Mesodermal cell (in vitro differentiated cells): Measurements from ENCODE around the gene RNF112.

Source experiments
- H3K27ac ChIP-seq: 2 replicates; pipeline ENCODE4 v1.7.0; 2013; ENCODE audit warnings: mild to moderate bottlenecking, low read depth, low read length, moderate library complexity; ENCODE audit not compliant: severe bottlenecking
- H3K36me3 ChIP-seq: 2 replicates; pipeline ENCODE4 v1.7.1; 2013; ENCODE audit warnings: mild to moderate bottlenecking, low read length, moderate library complexity; ENCODE audit not compliant: control insufficient read depth, insufficient read depth
- H3K4me1 ChIP-seq: one replicate; pipeline ENCODE4 v1.7.1; 2013; ENCODE audit warnings: mild to moderate bottlenecking, low read length; ENCODE audit not compliant: insufficient read depth, control insufficient read depth, poor library complexity, severe bottlenecking
- H3K4me3 ChIP-seq: 2 replicates; pipeline ENCODE4 v1.7.0; 2013; ENCODE audit warnings: low read length, control low read depth, mild to moderate bottlenecking; ENCODE audit not compliant: insufficient read depth, poor library complexity, severe bottlenecking; ENCODE audit errors: extremely low read depth
- H3K9me3 ChIP-seq: 2 replicates; pipeline ENCODE4 v1.7.1; 2013; ENCODE audit warnings: mild to moderate bottlenecking, low read length, moderate library complexity; ENCODE audit not compliant: control insufficient read depth
- WGBS, 2 experiments: methylation state at CpG; one replicate each; pipeline ENCODE4 v1.1.5; 2013; ENCODE audit warnings: missing lambda C conversion rate in 2 of 2; ENCODE audit not compliant: insufficient coverage in 2 of 2; 5-methylcytosine and 5-hydroxymethylcytosine counted together

Gene RNF112

DNA sequence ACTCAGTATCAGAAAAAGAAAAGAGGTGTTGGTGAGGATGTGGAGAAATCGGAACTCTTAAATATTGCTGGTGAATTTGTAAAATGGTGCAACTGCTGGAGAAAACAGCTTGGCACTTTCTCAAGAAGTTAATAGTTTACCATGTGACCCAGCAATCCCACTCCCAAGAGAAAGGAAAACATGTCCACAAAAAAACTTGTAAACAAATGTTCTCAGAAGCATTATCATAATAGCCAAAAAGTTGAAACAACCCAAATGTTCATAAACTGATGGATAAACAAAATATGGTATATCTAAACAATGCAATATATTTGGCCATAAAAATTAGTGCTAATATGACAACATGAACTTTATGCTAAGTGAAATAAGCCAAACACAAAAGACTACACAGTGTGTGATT, 35.3 kb upstream of the RNF112 start:
- Histone ChIP-seq H3K36me3 (peaks cover 15% of the 10 kb centered on the region), H3K27ac (no peak overlapping the region)
- whole genome bisulfite sequencing, 2 experiments, result 83% methylated on average over 1 of the region's 1 CpG; no CpG with 5 or more reads in 1 of the 2 experiments

DNA sequence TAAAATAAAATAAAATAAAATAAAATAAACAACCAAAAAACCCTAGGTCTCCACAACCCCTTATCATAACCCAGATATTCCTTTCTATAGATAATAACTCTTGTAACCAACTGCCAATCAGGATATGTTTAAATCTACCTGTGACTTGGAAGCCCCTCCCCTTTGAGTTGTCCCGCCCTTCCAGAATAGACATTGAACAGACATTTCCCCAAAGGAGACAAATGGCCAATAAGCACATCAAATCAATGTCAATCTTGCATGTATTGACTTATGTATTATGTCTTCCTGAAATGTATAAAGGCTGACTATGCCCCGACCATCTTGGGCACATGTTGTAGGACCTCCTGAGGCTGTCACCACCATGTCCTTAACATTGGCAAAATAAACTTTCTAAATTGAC, 34.2 kb upstream of the RNF112 start:
- WGBS, 2 experiments, result 83% methylated on average over 1 of the region's 2 CpGs; no CpG with 5 or more reads in 1 of the 2 experiments
- Histone ChIP-seq H3K27ac (peak overlapping the region; percentile 95), H3K9me3 (no peaks in the 10 kb centered on the region), H3K36me3 (peaks cover 26% of the 10 kb centered on the region), H3K4me3 (peak overlapping the region; percentile 88), H3K4me1 (peaks cover 4% of the 10 kb centered on the region)

More for the DNA sequence above, 35.3 kb upstream of the RNF112 start:
- no peaks in the 10 kb centered on the region for H3K9me3 ChIP-seq
- H3K4me3 ChIP-seq, result no peak overlapping the region
- H3K4me1 ChIP-seq, result peaks cover 4% of the 10 kb centered on the region

DNA sequence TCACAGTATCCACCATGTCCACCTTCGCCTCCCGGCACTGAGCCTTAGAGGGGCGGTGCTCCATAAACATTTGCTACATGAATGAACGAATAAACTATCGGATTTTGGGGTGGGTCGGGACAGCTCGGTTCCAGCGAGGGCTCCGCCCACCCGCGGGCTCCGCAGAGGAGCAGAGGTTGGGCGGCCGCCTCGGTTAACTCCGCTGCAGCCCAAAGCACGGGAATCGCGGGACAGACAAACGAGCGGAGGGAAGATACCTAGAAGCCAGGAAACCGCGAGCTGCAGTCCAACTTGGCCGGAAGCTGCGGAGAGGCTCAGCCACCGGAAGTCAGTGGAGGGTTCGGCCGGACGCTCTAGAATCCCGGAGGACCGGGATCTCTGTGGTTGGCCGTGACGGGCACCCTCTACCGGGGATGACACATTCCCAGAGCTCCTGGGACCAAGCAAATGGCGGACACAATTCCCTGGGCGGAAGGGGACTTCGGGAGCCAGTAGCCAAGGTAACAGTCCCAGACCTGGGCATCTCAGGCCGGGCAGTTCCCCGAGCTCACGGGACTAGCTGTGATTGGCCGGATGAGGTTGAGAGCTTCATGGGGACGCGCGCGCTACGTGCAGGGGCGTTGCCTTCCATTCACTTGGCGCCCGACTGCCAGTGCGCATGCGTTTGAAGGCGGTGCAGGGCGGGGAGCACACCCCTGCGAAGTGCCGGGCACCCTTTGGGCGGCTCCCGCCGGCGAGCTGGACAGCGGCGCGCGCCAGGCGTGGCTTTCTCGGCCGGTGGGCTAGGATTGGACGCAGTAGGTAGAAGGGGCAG, 33.2 kb upstream of the RNF112 start:
- Histone ChIP-seq H3K4me1 (peaks cover 4% of the 10 kb centered on the region), H3K9me3 (no peaks in the 10 kb centered on the region), H3K4me3 (peak overlapping the region; percentile 88), H3K36me3 (peaks cover 36% of the 10 kb centered on the region), H3K27ac (peak overlapping the region; percentile 95)
- WGBS, 2 experiments, result 0% methylated on average over 66 of the region's 67 CpGs

DNA sequence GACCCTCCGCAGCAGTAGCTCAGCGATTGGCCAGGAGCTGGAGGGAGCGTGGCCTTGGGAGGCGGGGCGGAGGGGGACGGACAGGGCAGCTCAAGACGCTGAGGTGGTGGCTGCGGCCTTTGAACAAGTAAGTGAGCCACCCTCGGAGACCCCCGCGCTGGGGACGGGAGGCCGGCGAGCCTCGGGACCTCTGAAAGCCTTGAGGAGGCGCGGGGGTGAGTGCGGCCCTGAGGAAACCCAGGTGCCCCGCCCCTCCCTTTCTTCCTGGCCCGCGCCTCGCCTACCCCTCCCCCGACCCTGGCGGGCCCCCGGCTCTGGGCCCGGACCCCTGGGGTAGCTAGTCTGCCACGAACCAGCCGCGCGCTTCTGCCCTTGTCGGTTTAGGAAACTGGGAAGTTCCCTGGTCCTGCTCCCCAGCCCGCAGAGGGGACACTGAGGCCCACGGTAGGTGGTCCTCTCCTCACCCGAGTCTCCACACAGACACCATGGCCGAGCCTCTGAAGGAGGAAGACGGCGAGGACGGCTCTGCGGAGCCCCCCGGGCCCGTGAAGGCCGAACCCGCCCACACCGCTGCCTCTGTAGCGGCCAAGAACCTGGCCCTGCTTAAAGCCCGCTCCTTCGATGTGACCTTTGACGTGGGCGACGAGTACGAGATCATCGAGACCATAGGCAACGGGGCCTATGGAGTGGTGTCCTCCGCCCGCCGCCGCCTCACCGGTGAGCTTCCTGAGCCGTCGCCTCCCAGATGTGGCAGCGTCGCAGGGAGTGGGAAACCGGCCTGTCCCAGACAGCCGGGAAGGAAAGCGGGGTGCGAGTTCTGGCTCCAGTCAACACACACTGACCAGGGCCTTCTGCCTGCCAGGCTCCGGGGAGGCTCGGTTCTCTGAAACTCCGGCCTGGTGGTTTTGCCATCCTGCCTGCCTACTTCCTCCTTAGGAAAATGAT, 32.3 kb upstream of the RNF112 start, which contains the start of gene MAPK7:
Gene MAPK7, plus strand, starts transcription at position 83 of the 945 bp plus-strand sequence. Its CDS starts 403 bp downstream, at position 486.
- Histone ChIP-seq H3K4me3 (peak within 1 kb of the TSS; percentile 88), H3K36me3 (peaks cover 45% of the 10 kb centered on the region), H3K4me1 (peaks cover 4% of the 10 kb centered on the region), H3K9me3 (no peaks in the 10 kb centered on the region), H3K27ac (peak within 1 kb of the TSS; percentile 95)
- 7% methylated on average over 59 of the region's 69 CpGs for WGBS, 2 experiments

DNA sequence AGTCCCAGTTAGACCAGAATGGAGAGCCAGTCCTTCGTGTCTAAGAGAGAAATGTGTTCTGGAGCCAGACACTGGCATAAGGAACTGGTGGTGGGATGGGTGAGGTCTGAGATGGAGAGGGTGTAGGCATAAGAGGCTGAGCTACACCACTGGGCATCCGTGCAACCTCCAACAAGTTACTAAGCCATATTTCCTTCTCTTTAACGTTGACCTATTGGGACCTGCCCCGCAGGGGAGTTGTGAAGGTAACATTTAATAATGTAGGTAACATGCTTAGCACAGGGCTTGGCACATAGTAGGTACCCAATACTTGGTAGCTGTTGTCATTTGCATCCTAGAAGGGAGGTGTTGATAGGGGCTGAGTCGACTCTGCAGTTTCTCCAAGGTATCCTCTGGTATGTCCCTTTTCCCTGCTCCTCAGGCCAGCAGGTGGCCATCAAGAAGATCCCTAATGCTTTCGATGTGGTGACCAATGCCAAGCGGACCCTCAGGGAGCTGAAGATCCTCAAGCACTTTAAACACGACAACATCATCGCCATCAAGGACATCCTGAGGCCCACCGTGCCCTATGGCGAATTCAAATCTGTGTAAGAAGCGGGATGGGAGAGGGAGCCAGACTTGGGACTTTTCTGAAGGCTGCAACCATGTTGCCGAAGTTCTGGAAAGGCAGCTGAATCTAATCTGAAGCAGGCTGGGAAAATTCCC, 31.5 kb upstream of the RNF112 start:
- H3K36me3 ChIP-seq, result peaks cover 53% of the 10 kb centered on the region
- peak overlapping the region; percentile 88 for H3K4me3 ChIP-seq
- no peak overlapping the region for H3K27ac ChIP-seq
- peaks cover 4% of the 10 kb centered on the region for H3K4me1 ChIP-seq
- WGBS, 2 experiments, result 87 to 98% methylated on average over 10 to 12 of the region's 13 CpGs
- H3K9me3 ChIP-seq, result no peaks in the 10 kb centered on the region

DNA sequence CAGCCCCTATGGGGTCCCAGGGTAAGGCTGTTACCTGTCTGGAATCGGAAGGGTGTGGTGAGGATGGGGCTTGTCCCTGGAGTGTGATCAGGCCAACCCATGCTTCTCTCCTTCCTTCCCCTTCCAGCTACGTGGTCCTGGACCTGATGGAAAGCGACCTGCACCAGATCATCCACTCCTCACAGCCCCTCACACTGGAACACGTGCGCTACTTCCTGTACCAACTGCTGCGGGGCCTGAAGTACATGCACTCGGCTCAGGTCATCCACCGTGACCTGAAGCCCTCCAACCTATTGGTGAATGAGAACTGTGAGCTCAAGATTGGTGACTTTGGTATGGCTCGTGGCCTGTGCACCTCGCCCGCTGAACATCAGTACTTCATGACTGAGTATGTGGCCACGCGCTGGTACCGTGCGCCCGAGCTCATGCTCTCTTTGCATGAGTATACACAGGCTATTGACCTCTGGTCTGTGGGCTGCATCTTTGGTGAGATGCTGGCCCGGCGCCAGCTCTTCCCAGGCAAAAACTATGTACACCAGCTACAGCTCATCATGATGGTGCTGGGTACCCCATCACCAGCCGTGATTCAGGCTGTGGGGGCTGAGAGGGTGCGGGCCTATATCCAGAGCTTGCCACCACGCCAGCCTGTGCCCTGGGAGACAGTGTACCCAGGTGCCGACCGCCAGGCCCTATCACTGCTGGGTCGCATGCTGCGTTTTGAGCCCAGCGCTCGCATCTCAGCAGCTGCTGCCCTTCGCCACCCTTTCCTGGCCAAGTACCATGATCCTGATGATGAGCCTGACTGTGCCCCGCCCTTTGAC, 30.3 kb upstream of the RNF112 start:
- 95 to 96% methylated on average over 27 to 29 of the region's 29 CpGs for WGBS, 2 experiments
- Histone ChIP-seq H3K9me3 (no peaks in the 10 kb centered on the region), H3K4me3 (no peak overlapping the region), H3K4me1 (peaks cover 4% of the 10 kb centered on the region), H3K36me3 (peaks cover 63% of the 10 kb centered on the region), H3K27ac (no peak overlapping the region)

DNA sequence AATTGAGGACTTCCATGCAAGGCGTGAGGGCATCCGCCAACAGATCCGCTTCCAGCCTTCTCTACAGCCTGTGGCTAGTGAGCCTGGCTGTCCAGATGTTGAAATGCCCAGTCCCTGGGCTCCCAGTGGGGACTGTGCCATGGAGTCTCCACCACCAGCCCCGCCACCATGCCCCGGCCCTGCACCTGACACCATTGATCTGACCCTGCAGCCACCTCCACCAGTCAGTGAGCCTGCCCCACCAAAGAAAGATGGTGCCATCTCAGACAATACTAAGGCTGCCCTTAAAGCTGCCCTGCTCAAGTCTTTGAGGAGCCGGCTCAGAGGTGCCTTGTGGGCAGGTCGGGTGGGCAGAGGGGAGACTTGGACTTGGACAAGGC, 29.7 kb upstream of the RNF112 start:
- Histone ChIP-seq H3K4me3 (no peak overlapping the region), H3K27ac (no peak overlapping the region), H3K36me3 (peaks cover 67% of the 10 kb centered on the region), H3K9me3 (no peaks in the 10 kb centered on the region), H3K4me1 (peaks cover 5% of the 10 kb centered on the region)
- WGBS, 2 experiments, result 95 to 97% methylated on average over 5 to 7 of the region's 7 CpGs

DNA sequence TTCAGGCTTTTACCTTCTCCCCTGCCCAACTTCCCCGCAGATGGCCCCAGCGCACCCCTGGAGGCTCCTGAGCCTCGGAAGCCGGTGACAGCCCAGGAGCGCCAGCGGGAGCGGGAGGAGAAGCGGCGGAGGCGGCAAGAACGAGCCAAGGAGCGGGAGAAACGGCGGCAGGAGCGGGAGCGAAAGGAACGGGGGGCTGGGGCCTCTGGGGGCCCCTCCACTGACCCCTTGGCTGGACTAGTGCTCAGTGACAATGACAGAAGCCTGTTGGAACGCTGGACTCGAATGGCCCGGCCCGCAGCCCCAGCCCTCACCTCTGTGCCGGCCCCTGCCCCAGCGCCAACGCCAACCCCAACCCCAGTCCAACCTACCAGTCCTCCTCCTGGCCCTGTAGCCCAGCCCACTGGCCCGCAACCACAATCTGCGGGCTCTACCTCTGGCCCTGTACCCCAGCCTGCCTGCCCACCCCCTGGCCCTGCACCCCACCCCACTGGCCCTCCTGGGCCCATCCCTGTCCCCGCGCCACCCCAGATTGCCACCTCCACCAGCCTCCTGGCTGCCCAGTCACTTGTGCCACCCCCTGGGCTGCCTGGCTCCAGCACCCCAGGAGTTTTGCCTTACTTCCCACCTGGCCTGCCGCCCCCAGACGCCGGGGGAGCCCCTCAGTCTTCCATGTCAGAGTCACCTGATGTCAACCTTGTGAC, 29.1 kb upstream of the RNF112 start:
- Histone ChIP-seq H3K4me3 (no peak overlapping the region), H3K4me1 (peaks cover 10% of the 10 kb centered on the region), H3K36me3 (peaks cover 67% of the 10 kb centered on the region), H3K9me3 (no peaks in the 10 kb centered on the region), H3K27ac (no peak overlapping the region)
- WGBS, 2 experiments, result 96 to 97% methylated on average over 25 to 29 of the region's 31 CpGs

DNA sequence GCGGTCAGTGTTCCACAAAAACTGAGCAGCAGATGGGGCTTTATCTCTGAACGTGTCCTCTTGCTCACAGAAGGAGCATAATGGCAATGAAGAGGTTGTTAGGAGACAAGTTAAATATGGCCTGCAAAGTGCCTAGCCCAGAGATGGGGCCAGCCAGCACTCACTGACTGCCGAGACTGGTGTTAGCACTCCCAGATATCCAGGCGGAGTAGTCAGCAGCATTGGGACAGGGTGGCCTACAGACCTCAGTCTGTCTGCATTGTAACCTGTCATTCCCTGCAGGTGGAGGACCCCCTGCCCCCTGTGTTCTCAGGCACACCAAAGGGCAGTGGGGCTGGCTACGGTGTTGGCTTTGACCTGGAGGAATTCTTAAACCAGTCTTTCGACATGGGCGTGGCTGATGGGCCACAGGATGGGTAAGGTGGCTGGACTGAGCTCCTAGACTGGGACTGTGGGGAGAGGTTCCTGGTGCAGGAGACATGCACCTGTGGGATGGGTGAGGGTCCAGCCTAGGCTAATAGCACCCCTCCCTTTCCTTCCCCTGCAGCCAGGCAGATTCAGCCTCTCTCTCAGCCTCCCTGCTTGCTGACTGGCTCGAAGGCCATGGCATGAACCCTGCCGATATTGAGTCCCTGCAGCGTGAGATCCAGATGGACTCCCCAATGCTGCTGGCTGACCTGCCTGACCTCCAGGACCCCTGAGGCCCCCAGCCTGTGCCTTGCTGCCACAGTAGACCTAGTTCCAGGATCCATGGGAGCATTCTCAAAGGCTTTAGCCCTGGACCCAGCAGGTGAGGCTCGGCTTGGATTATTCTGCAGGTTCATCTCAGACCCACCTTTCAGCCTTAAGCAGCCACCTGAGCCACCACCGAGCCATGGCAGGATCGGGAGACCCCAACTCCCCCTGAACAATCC, 28.2 kb upstream of the RNF112 start:
- no peak overlapping the region for H3K27ac ChIP-seq
- H3K4me1 ChIP-seq, result peaks cover 19% of the 10 kb centered on the region
- peaks cover 67% of the 10 kb centered on the region for H3K36me3 ChIP-seq
- WGBS, 2 experiments, result 94 to 97% methylated on average over 10 to 11 of the region's 13 CpGs
- H3K9me3 ChIP-seq, result no peaks in the 10 kb centered on the region
- no peak overlapping the region for H3K4me3 ChIP-seq
